ENCODE results near the gene HS3ST3B1.

DNA sequence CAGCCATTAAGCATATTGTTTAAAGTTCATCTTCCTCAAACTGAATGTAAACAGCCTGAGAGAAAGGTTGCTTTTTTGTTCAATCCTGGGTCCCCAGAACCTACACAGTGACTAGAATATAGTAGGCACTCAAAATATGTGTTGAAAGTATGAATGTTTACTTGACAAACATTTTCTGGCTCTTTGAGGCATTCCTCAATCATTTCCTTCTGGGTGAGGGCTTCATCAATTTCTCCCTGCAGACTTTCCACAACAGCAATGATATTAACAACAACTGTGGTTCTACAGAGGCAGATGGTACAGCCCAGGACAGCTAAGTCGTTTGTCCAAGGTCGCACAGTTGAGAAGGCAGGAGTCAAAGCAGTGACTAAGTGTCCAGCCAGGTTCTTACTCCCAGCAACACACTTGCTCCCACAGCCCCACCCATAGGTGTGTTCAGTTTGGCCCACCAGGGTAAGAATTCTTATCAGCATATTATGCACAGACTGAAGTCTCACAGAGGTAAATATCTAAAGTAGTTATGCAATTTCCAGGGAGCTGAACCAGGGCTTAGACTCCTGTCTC is 61.1 kb downstream of the HS3ST3B1 start:
- TF ChIP-seq, protein P1, sequence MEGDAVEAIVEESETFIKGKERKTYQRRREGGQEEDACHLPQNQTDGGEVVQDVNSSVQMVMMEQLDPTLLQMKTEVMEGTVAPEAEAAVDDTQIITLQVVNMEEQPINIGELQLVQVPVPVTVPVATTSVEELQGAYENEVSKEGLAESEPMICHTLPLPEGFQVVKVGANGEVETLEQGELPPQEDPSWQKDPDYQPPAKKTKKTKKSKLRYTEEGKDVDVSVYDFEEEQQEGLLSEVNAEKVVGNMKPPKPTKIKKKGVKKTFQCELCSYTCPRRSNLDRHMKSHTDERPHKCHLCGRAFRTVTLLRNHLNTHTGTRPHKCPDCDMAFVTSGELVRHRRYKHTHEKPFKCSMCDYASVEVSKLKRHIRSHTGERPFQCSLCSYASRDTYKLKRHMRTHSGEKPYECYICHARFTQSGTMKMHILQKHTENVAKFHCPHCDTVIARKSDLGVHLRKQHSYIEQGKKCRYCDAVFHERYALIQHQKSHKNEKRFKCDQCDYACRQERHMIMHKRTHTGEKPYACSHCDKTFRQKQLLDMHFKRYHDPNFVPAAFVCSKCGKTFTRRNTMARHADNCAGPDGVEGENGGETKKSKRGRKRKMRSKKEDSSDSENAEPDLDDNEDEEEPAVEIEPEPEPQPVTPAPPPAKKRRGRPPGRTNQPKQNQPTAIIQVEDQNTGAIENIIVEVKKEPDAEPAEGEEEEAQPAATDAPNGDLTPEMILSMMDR (IDR thresholded peaks at IDR 0.05): no peak
- TF ChIP-seq POLR2A (IDR thresholded peaks at IDR 0.05): no peak
